SK-N-SH (cell line): ENCODE measurements around the gene SOX10. TPM values are rescaled to one million over a fixed set of nuclear protein-coding genes. Genes with fewer than 3 reads are reported as not detected.

Experiments
- CTCF ChIA-PET: fragments of 300-600, 350-600 bp; formaldehyde crosslinking; extraction: SDS; loops from one replicate; lab custom pipeline; 2021; lab: Yijun Ruan, JAX
- POLR2A ChIA-PET: fragments of 350-600 bp; sonication (Branson Sonifier 250); formaldehyde crosslinking; extraction: SDS; loops from one replicate; lab custom pipeline; 2020; ENCODE audit warnings: antibody characterized with exemption, inconsistent platforms; lab: Yijun Ruan, JAX
- DNase-seq: peaks from one replicate; pipeline ENCODE4 v3.0.0; 2012
- H2AFZ ChIP-seq: fragments of 200-600 bp; sonication (generic); 2 replicates; pipeline ENCODE4 v1.8.1; 2016; ENCODE audit warnings: antibody characterized with exemption, mild to moderate bottlenecking, low read depth
- H3F3A ChIP-seq: fragments of 200-600 bp; sonication (generic); replicated peaks from 2 replicates; pipeline ENCODE3; 2016; ENCODE audit warnings: antibody characterized with exemption, mild to moderate bottlenecking; ENCODE audit not compliant: insufficient read depth
- H3K27ac ChIP-seq, 2 experiments: fragments of 200-500 bp in 1 of 2; fragments of 200-600 bp in 1 of 2; sonication (Bioruptor generic) in 1 of 2; sonication (generic), shearing (Covaris generic) in 1 of 2; 2 replicates each; pipeline versions ENCODE4 v1.5.1 to v1.6.1; 2014 to 2016; ENCODE audit warnings: low read depth in 2 of 2, inconsistent platforms in 1 of 2, low read length in 1 of 2, mild to moderate bottlenecking in 1 of 2, mixed read lengths in 1 of 2
- H3K27me3 ChIP-seq: fragments of 200-600 bp; sonication (generic), shearing (Covaris generic); 2 replicates; pipeline ENCODE4 v1.6.1; 2016; ENCODE audit warnings: mixed run types; ENCODE audit not compliant: insufficient read depth
- H3K36me3 ChIP-seq, 2 experiments: fragments of 200-500 bp in 1 of 2; fragments of 200-600 bp in 1 of 2; sonication (Bioruptor generic) in 1 of 2; sonication (generic) in 1 of 2; replicated peaks in 1 of 2; 2 replicates each; pipeline versions ENCODE3 to v1.5.1; 2014 to 2016; ENCODE audit warnings: low read length in 1 of 2, mild to moderate bottlenecking in 1 of 2; ENCODE audit not compliant: insufficient read depth in 2 of 2, control insufficient read depth in 1 of 2
- H3K4me1 ChIP-seq, 2 experiments: fragments of 200-500 bp in 1 of 2; fragments of 200-600 bp in 1 of 2; sonication (Bioruptor generic) in 1 of 2; sonication (generic), shearing (Covaris generic) in 1 of 2; 2 replicates each; pipeline versions ENCODE4 v1.5.1 to v1.6.1; 2014 to 2016; ENCODE audit warnings: low read depth in 1 of 2, low read length in 1 of 2, mixed run types in 1 of 2; ENCODE audit not compliant: insufficient read depth in 2 of 2, control insufficient read depth in 1 of 2
- H3K4me2 ChIP-seq: fragments of 200-600 bp; sonication (generic), shearing (Covaris generic); 2 replicates; pipeline ENCODE4 v1.6.1; 2017; ENCODE audit warnings: mixed run types
- H3K4me3 ChIP-seq, 2 experiments: fragments of 200-500 bp in 1 of 2; fragments of 200-600 bp in 1 of 2; sonication (Bioruptor generic) in 1 of 2; sonication (generic), shearing (Covaris generic) in 1 of 2; 2 replicates each; pipeline versions ENCODE4 v1.5.1 to v1.8.1; 2014 to 2016; ENCODE audit warnings: low read depth in 2 of 2, inconsistent platforms in 1 of 2, low read length in 1 of 2, mild to moderate bottlenecking in 1 of 2, mixed read lengths in 1 of 2, moderate library complexity in 1 of 2
- H3K79me2 ChIP-seq: fragments of 200-600 bp; sonication (generic); 2 replicates; pipeline ENCODE4 v1.8.1; 2017; ENCODE audit warnings: mild to moderate bottlenecking; ENCODE audit not compliant: insufficient read depth
- H3K9ac ChIP-seq: fragments of 200-600 bp; sonication (generic); 2 replicates; pipeline ENCODE4 v1.6.1; 2017; ENCODE audit warnings: mixed run types
- H3K9me2 ChIP-seq: fragments of 200-600 bp; sonication (generic); 2 replicates; pipeline ENCODE4 v1.6.1; 2017; ENCODE audit warnings: mixed run types
- H3K9me3 ChIP-seq: fragments of 200-600 bp; sonication (generic); 2 replicates; pipeline ENCODE4 v1.6.1; 2017; ENCODE audit warnings: mixed run types, mild to moderate bottlenecking, moderate library complexity
- H4K20me1 ChIP-seq: fragments of 200-600 bp; sonication (generic); 2 replicates; pipeline ENCODE4 v1.6.1; 2017; ENCODE audit warnings: mild to moderate bottlenecking, mixed run types; ENCODE audit not compliant: insufficient read depth
- CHD2 ChIP-seq: fragments of 150-350 bp; IDR thresholded peaks from 2 replicates; pipeline ENCODE4 v1.6.1; 2018; ENCODE audit warnings: low read length; ENCODE audit not compliant: partially characterized antibody
- CTCF ChIP-seq: fragments of 200-600 bp; sonication (generic); IDR thresholded peaks from 2 replicates; pipeline ENCODE4 v1.6.1; 2017; ENCODE audit warnings: antibody characterized with exemption, mild to moderate bottlenecking, moderate library complexity
- EP300 ChIP-seq, 2 experiments: IDR thresholded peaks; 2 replicates each; pipeline versions ENCODE4 v1.4.0 to v1.6.1; 2012; ENCODE audit warnings: borderline replicate concordance in 1 of 2, low read depth in 1 of 2, low read length in 1 of 2
- FOXJ3 ChIP-seq: sonication (generic); formaldehyde crosslinking; IDR thresholded peaks from 2 replicates; pipeline ENCODE4 v1.5.1; 2020; ENCODE audit warnings: mild to moderate bottlenecking, missing genetic modification reagents
- GABPA ChIP-seq: IDR thresholded peaks from 2 replicates; pipeline ENCODE4 v1.4.0; 2012; ENCODE audit warnings: low read depth, mild to moderate bottlenecking
- IRF3 ChIP-seq: fragments of 150-350 bp; IDR thresholded peaks from 2 replicates; pipeline ENCODE4 v1.6.1; 2016; ENCODE audit warnings: mild to moderate bottlenecking, low read depth, low read length
- MAX ChIP-seq: IDR thresholded peaks from 2 replicates; pipeline ENCODE4 v1.4.0; 2012; ENCODE audit warnings: low read depth
- MXI1 ChIP-seq: IDR thresholded peaks from 2 replicates; pipeline ENCODE4 v1.6.1; 2012; ENCODE audit warnings: mild to moderate bottlenecking, low read depth, low read length, improper control_type of control experiment
- POLR2AphosphoS5 ChIP-seq: IDR thresholded peaks from 2 replicates; pipeline ENCODE4 v1.6.1; 2012; ENCODE audit warnings: low read depth, low read length
- RAD21 ChIP-seq: IDR thresholded peaks from 2 replicates; pipeline ENCODE4 v1.6.1; 2012; ENCODE audit warnings: mild to moderate bottlenecking, low read length
- RCOR1 ChIP-seq: fragments of 150-350 bp; IDR thresholded peaks from 2 replicates; pipeline ENCODE4 v1.6.1; 2017; ENCODE audit warnings: antibody characterized with exemption, low read length
- RXRA ChIP-seq: IDR thresholded peaks from 2 replicates; pipeline ENCODE4 v1.4.0; 2012; ENCODE audit warnings: low read depth, mild to moderate bottlenecking, borderline replicate concordance
- USF1 ChIP-seq: IDR thresholded peaks from 2 replicates; pipeline ENCODE4 v1.4.0; 2012; ENCODE audit warnings: low read depth, borderline replicate concordance
- USF2 ChIP-seq: fragments of 150-350 bp; IDR thresholded peaks from 2 replicates; pipeline ENCODE4 v1.6.1; 2017; ENCODE audit warnings: antibody characterized with exemption, low read length, low read depth, borderline replicate concordance
- YY1 ChIP-seq: IDR thresholded peaks from 2 replicates; pipeline ENCODE4 v1.4.0; 2012; ENCODE audit warnings: low read depth, mild to moderate bottlenecking
- WGBS: methylation state at CpG from one replicate; pipeline ENCODE4 v1.1.6; 2017; ENCODE audit warnings: low lambda C conversion rate; 5-methylcytosine and 5-hydroxymethylcytosine counted together
- polyA plus RNA-seq, 3 experiments: library from polyadenylated mRNA; depleted of rRNA; stranded (reverse); fragments of >200 nt; gene quantifications; 2 replicates each; pipeline ENCODE4 v1.2.3, GENCODE V29; 2012

Gene SOX10
- polyA plus RNA-seq, 1 of the 3 experiments (the other 2 are of a cell fraction): not detected

- Histone ChIP-seq H3K27ac (no peak overlapping the region), H3K4me3 (no peak overlapping the region), H3K4me2 (no peak overlapping the region), H3K27me3 (no peaks in the 10 kb centered on the region), H3K36me3 (no peaks in the 10 kb centered on the region), H2AFZ (no peak overlapping the region)
- 80% methylated on average over 1 of the region's 5 CpGs for WGBS
- POLR2A ChIA-PET: no interaction called here
- TF ChIP-seq POLR2AphosphoS5 (no peak), YY1 (no peak), RCOR1 (no peak), CTCF (no peak), RAD21 (no peak), USF1 (no peak), RXRA (no peak), FOXJ3 (no peak), MXI1 (no peak), USF2 (no peak)
- TF ChIP-seq, all 33 proteins: peak for 0
- Histone ChIP-seq H3K4me1 (no peaks in the 10 kb centered on the region; a peak in 1 of 4 replicates), H3K9ac (no peak overlapping the region), H4K20me1 (no peaks in the 10 kb centered on the region), H3K9me3 (no peaks in the 10 kb centered on the region), H3K79me2 (no peaks in the 10 kb centered on the region), H3K9me2 (no peaks in the 10 kb centered on the region), H3F3A (no peaks in the 10 kb centered on the region)
- CTCF ChIA-PET: interaction anchor here (1.0 kb wide), 1 partner anchor 10 kb away, joined by 3 read pairs; no protein-coding TSS in a partner anchor
- no peak for DNase-seq
Observed at GRCh38 chr22:37990301-37990700, 5.9 kb upstream of the SOX10 start.

GRCh38 chr22:37989146-37990045 is 5.0 kb upstream of the SOX10 start:
- Histone ChIP-seq H2AFZ (no peak overlapping the region), H3K27ac (no peak overlapping the region), H3K9me3 (no peaks in the 10 kb centered on the region), H3K9ac (no peak overlapping the region), H4K20me1 (no peaks in the 10 kb centered on the region), H3F3A (no peaks in the 10 kb centered on the region), H3K4me1 (no peaks in the 10 kb centered on the region; a peak in 1 of 4 replicates), H3K9me2 (no peaks in the 10 kb centered on the region), H3K27me3 (no peaks in the 10 kb centered on the region), H3K36me3 (no peaks in the 10 kb centered on the region), H3K79me2 (no peaks in the 10 kb centered on the region), H3K4me2 (no peak overlapping the region), H3K4me3 (no peak overlapping the region)
- no peak for DNase-seq
- TF ChIP-seq RAD21: no peak
- no peak for TF ChIP-seq EP300 (IDR thresholded peaks at IDR 0.05; ENCODE audit: borderline replicate concordance in 1 of 2, low read depth in 1 of 2, low read length in 1 of 2)
- no peak for TF ChIP-seq GABPA
- TF ChIP-seq IRF3: no peak
- TF ChIP-seq MAX: no peak
- TF ChIP-seq USF1: no peak
- TF ChIP-seq CHD2: no peak
- ChIA-PET POLR2A (no interaction called here), CTCF (interaction anchor here (1.0 kb wide), 1 partner anchor 9 kb away, joined by 3 read pairs; no protein-coding TSS in a partner anchor)
- 94% methylated on average over 5 of the region's 14 CpGs for WGBS
